ENCODE results near the gene TOR3A.

Gene TOR3A

GRCh38 chr1:179104611-179105250 is 22.9 kb downstream of the TOR3A start:
- Histone ChIP-seq H3K27ac (ENCODE audit: low read depth, low read length) (no peak overlapping the region), H3K4me3 (ENCODE audit: low read depth in 1 of 5, low read length in 5 of 5) (no peak overlapping the region), H3K36me3 (ENCODE audit: control insufficient read depth in 5 of 5, insufficient read depth in 5 of 5, low read length in 5 of 5) (peaks cover 4 to 45% (median 31%) of the 10 kb centered on the region in 5 donors), H3K9me3 (ENCODE audit: control insufficient read depth in 5 of 5, low read length in 5 of 5) (no peaks in the 10 kb centered on the region), H3K9ac (ENCODE audit: low read length in 5 of 5) (no peak overlapping the region), H3K4me1 (ENCODE audit: control insufficient read depth in 5 of 5, insufficient read depth in 5 of 5, low read length in 5 of 5) (peaks cover 0 to 17% (median 6%) of the 10 kb centered on the region in 5 donors), H3K27me3 (ENCODE audit: control insufficient read depth in 5 of 5, insufficient read depth in 4 of 5, low read length in 5 of 5) (no peaks in the 10 kb centered on the region)

GRCh38 chr1:179105393-179105792 is 23.5 kb downstream of the TOR3A start:
- Histone ChIP-seq H3K9ac (ENCODE audit: low read length in 5 of 5) (no peak overlapping the region), H3K9me3 (ENCODE audit: control insufficient read depth in 5 of 5, low read length in 5 of 5) (no peaks in the 10 kb centered on the region), H3K27ac (ENCODE audit: low read depth, low read length) (no peak overlapping the region), H3K4me1 (ENCODE audit: control insufficient read depth in 5 of 5, insufficient read depth in 5 of 5, low read length in 5 of 5) (peaks cover 0 to 17% (median 6%) of the 10 kb centered on the region in 5 donors), H3K4me3 (ENCODE audit: low read depth in 1 of 5, low read length in 5 of 5) (no peak overlapping the region), H3K27me3 (ENCODE audit: control insufficient read depth in 5 of 5, insufficient read depth in 4 of 5, low read length in 5 of 5) (no peaks in the 10 kb centered on the region), H3K36me3 (ENCODE audit: control insufficient read depth in 5 of 5, insufficient read depth in 5 of 5, low read length in 5 of 5) (peaks cover 5 to 51% (median 36%) of the 10 kb centered on the region in 5 donors)

- no peak overlapping the region for H3K4me3 ChIP-seq (ENCODE audit: low read depth in 1 of 5, low read length in 5 of 5)
- H3K4me1 ChIP-seq (ENCODE audit: control insufficient read depth in 5 of 5, insufficient read depth in 5 of 5, low read length in 5 of 5): peaks cover 0 to 17% (median 6%) of the 10 kb centered on the region in 5 donors
- no peak overlapping the region for H3K27ac ChIP-seq (ENCODE audit: low read depth, low read length)
- no peaks in the 10 kb centered on the region for H3K9me3 ChIP-seq (ENCODE audit: control insufficient read depth in 5 of 5, low read length in 5 of 5)
- H3K9ac ChIP-seq (ENCODE audit: low read length in 5 of 5): no peak overlapping the region
- peaks cover 9 to 58% (median 46%) of the 10 kb centered on the region in 5 donors for H3K36me3 ChIP-seq (ENCODE audit: control insufficient read depth in 5 of 5, insufficient read depth in 5 of 5, low read length in 5 of 5)
- no peaks in the 10 kb centered on the region for H3K27me3 ChIP-seq (ENCODE audit: control insufficient read depth in 5 of 5, insufficient read depth in 4 of 5, low read length in 5 of 5)
These were observed 26.1 kb downstream of the TOR3A start for GRCh38 chr1:179107706-179108629.

- Histone ChIP-seq H3K9me3 (ENCODE audit: control insufficient read depth in 5 of 5, low read length in 5 of 5) (no peaks in the 10 kb centered on the region), H3K27ac (ENCODE audit: low read depth, low read length) (no peak overlapping the region), H3K4me1 (ENCODE audit: control insufficient read depth in 5 of 5, insufficient read depth in 5 of 5, low read length in 5 of 5) (peaks cover 0 to 17% (median 6%) of the 10 kb centered on the region in 5 donors), H3K4me3 (ENCODE audit: low read depth in 1 of 5, low read length in 5 of 5) (no peak overlapping the region), H3K27me3 (ENCODE audit: control insufficient read depth in 5 of 5, insufficient read depth in 4 of 5, low read length in 5 of 5) (no peaks in the 10 kb centered on the region), H3K36me3 (ENCODE audit: control insufficient read depth in 5 of 5, insufficient read depth in 5 of 5, low read length in 5 of 5) (peaks cover 9 to 61% (median 48%) of the 10 kb centered on the region in 5 donors), H3K9ac (ENCODE audit: low read length in 5 of 5) (no peak overlapping the region)
These were observed 26.8 kb downstream of the TOR3A start for GRCh38 chr1:179108644-179109043.

- no peaks in the 10 kb centered on the region for H3K9me3 ChIP-seq (ENCODE audit: control insufficient read depth in 5 of 5, low read length in 5 of 5)
- no peaks in the 10 kb centered on the region for H3K4me1 ChIP-seq (ENCODE audit: control insufficient read depth in 5 of 5, insufficient read depth in 5 of 5, low read length in 5 of 5)
- H3K9ac ChIP-seq (ENCODE audit: low read length in 5 of 5): no peak overlapping the region
- peaks cover 32 to 73% (median 45%) of the 10 kb centered on the region in 5 donors for H3K36me3 ChIP-seq (ENCODE audit: control insufficient read depth in 5 of 5, insufficient read depth in 5 of 5, low read length in 5 of 5)
- no peak overlapping the region for H3K27ac ChIP-seq (ENCODE audit: low read depth, low read length)
- H3K4me3 ChIP-seq (ENCODE audit: low read depth in 1 of 5, low read length in 5 of 5): no peak overlapping the region
- H3K27me3 ChIP-seq (ENCODE audit: control insufficient read depth in 5 of 5, insufficient read depth in 4 of 5, low read length in 5 of 5): no peaks in the 10 kb centered on the region
These were observed 33.3 kb downstream of the TOR3A start for GRCh38 chr1:179115181-179115580.

- Histone ChIP-seq H3K36me3 (ENCODE audit: control insufficient read depth in 5 of 5, insufficient read depth in 5 of 5, low read length in 5 of 5) (peaks cover 29 to 53% (median 36%) of the 10 kb centered on the region in 5 donors), H3K27me3 (ENCODE audit: control insufficient read depth in 5 of 5, insufficient read depth in 4 of 5, low read length in 5 of 5) (no peaks in the 10 kb centered on the region), H3K9ac (ENCODE audit: low read length in 5 of 5) (no peak overlapping the region), H3K27ac (ENCODE audit: low read depth, low read length) (no peak overlapping the region), H3K4me3 (ENCODE audit: low read depth in 1 of 5, low read length in 5 of 5) (no peak overlapping the region), H3K4me1 (ENCODE audit: control insufficient read depth in 5 of 5, insufficient read depth in 5 of 5, low read length in 5 of 5) (no peaks in the 10 kb centered on the region), H3K9me3 (ENCODE audit: control insufficient read depth in 5 of 5, low read length in 5 of 5) (no peaks in the 10 kb centered on the region)
These were observed 37.6 kb downstream of the TOR3A start for GRCh38 chr1:179119513-179119912.

- Histone ChIP-seq H3K27ac (ENCODE audit: low read depth, low read length) (no peak overlapping the region), H3K9ac (ENCODE audit: low read length in 5 of 5) (no peak overlapping the region), H3K36me3 (ENCODE audit: control insufficient read depth in 5 of 5, insufficient read depth in 5 of 5, low read length in 5 of 5) (peaks cover 29 to 53% (median 39%) of the 10 kb centered on the region in 5 donors), H3K4me3 (ENCODE audit: low read depth in 1 of 5, low read length in 5 of 5) (no peak overlapping the region), H3K9me3 (ENCODE audit: control insufficient read depth in 5 of 5, low read length in 5 of 5) (no peaks in the 10 kb centered on the region), H3K4me1 (ENCODE audit: control insufficient read depth in 5 of 5, insufficient read depth in 5 of 5, low read length in 5 of 5) (no peaks in the 10 kb centered on the region), H3K27me3 (ENCODE audit: control insufficient read depth in 5 of 5, insufficient read depth in 4 of 5, low read length in 5 of 5) (no peaks in the 10 kb centered on the region)
These were observed 38.9 kb downstream of the TOR3A start for GRCh38 chr1:179120736-179121135.

GRCh38 chr1:179121159-179121938 is 39.5 kb downstream of the TOR3A start:
- H3K4me3 ChIP-seq (ENCODE audit: low read depth in 1 of 5, low read length in 5 of 5): no peak overlapping the region
- no peaks in the 10 kb centered on the region for H3K4me1 ChIP-seq (ENCODE audit: control insufficient read depth in 5 of 5, insufficient read depth in 5 of 5, low read length in 5 of 5)
- H3K36me3 ChIP-seq (ENCODE audit: control insufficient read depth in 5 of 5, insufficient read depth in 5 of 5, low read length in 5 of 5): peaks cover 29 to 51% (median 39%) of the 10 kb centered on the region in 5 donors
- no peaks in the 10 kb centered on the region for H3K9me3 ChIP-seq (ENCODE audit: control insufficient read depth in 5 of 5, low read length in 5 of 5)
- H3K27ac ChIP-seq (ENCODE audit: low read depth, low read length): no peak overlapping the region
- H3K9ac ChIP-seq (ENCODE audit: low read length in 5 of 5): no peak overlapping the region
- H3K27me3 ChIP-seq (ENCODE audit: control insufficient read depth in 5 of 5, insufficient read depth in 4 of 5, low read length in 5 of 5): no peaks in the 10 kb centered on the region

GRCh38 chr1:179124873-179125272 is 43.0 kb downstream of the TOR3A start:
- no peak overlapping the region for H3K27ac ChIP-seq (ENCODE audit: low read depth, low read length)
- no peak overlapping the region for H3K4me3 ChIP-seq (ENCODE audit: low read depth in 1 of 5, low read length in 5 of 5)
- no peak overlapping the region for H3K9ac ChIP-seq (ENCODE audit: low read length in 5 of 5)
- H3K36me3 ChIP-seq (ENCODE audit: control insufficient read depth in 5 of 5, insufficient read depth in 5 of 5, low read length in 5 of 5): peaks cover 7 to 23% (median 12%) of the 10 kb centered on the region in 5 donors
- H3K27me3 ChIP-seq (ENCODE audit: control insufficient read depth in 5 of 5, insufficient read depth in 4 of 5, low read length in 5 of 5): no peaks in the 10 kb centered on the region
- peaks cover 2 to 16% (median 8%) of the 10 kb centered on the region in 5 donors for H3K4me1 ChIP-seq (ENCODE audit: control insufficient read depth in 5 of 5, insufficient read depth in 5 of 5, low read length in 5 of 5)
- no peaks in the 10 kb centered on the region for H3K9me3 ChIP-seq (ENCODE audit: control insufficient read depth in 5 of 5, low read length in 5 of 5)

Data from subcutaneous abdominal adipose tissue (tissue), 5 donors.